Naive B cell (primary cell): Measurements from ENCODE around the gene AGBL1. TPM values are rescaled to one million over a fixed set of nuclear protein-coding genes. Genes with fewer than 3 reads are reported as not detected.
"Not testable (repeated sequence)": the region's sequence is repeated elsewhere in the genome, so short reads cannot be mapped to it uniquely, and the experiment has no call there.

ENCODE experiments used
- ATAC-seq, 2 donors: fragments of 150-1000 bp; cut with Tn5 transposase; 2 replicates each; pipeline ENCODE4 v1.10.0; 2021; ENCODE audit warnings: low read depth in 2 of 2, mild to moderate bottlenecking in 2 of 2, moderate library complexity in 2 of 2
- DNase-seq: peaks from one replicate; pipeline ENCODE4 v3.0.0; 2022
- H3K27ac Mint-ChIP-seq, 6 donors: one replicate each; pipeline ENCODE4 v1.8.0; 2020 to 2022; ENCODE audit warnings: mild to moderate bottlenecking in 6 of 6, mixed read lengths in 6 of 6, moderate library complexity in 5 of 6, inconsistent platforms in 2 of 6
- H3K27me3 Mint-ChIP-seq, 3 donors: one replicate each; pipeline ENCODE4 v1.8.0; 2021 to 2022; ENCODE audit warnings: mixed read lengths in 3 of 3, mild to moderate bottlenecking in 1 of 3
- H3K36me3 Mint-ChIP-seq, 2 donors: one replicate each; pipeline ENCODE4 v1.8.0; 2020 to 2022; ENCODE audit warnings: mixed read lengths in 2 of 2, inconsistent platforms in 1 of 2, mild to moderate bottlenecking in 1 of 2
- H3K4me1 Mint-ChIP-seq, 3 donors: one replicate each; pipeline ENCODE4 v1.8.0; 2020 to 2022; ENCODE audit warnings: mixed read lengths in 3 of 3, inconsistent platforms in 1 of 3, mild to moderate bottlenecking in 1 of 3, moderate library complexity in 1 of 3
- H3K4me3 Mint-ChIP-seq, 8 donors: one replicate each; pipeline ENCODE4 v1.8.0; 2020 to 2022; ENCODE audit warnings: mild to moderate bottlenecking in 8 of 8, mixed read lengths in 8 of 8, moderate library complexity in 8 of 8, inconsistent platforms in 2 of 8
- H3K9me3 Mint-ChIP-seq, 7 donors: one replicate each; pipeline ENCODE4 v1.8.0; 2020 to 2022; ENCODE audit warnings: mixed read lengths in 7 of 7, mild to moderate bottlenecking in 5 of 7, inconsistent platforms in 2 of 7, moderate library complexity in 1 of 7
- polyA plus RNA-seq, 6 donors: library from polyadenylated mRNA; unstranded; fragments of 300-500 nt; fragmentation: Illumina TruSeq; gene quantifications; one replicate each; pipeline ENCODE4 v1.2.3, GENCODE V29; 2021; ENCODE audit warnings: low read depth in 6 of 6

Gene AGBL1
- polyA plus RNA-seq, 6 donors from 2014 or later: not detected

GRCh38 chr15:86872782-86873181, 793.1 kb downstream of the AGBL1 start:
- Mint-ChIP-seq H3K9me3 (peaks cover 0 to 4% (median 2%) of the 10 kb centered on the region in 7 donors), H3K27ac (no peak overlapping the region), H3K36me3 (no peaks in the 10 kb centered on the region), H3K4me1 (no peaks in the 10 kb centered on the region), H3K27me3 (no peaks in the 10 kb centered on the region), H3K4me3 (no peak overlapping the region)
- DNase-seq: no peak
- ATAC-seq: no peak

- Mint-ChIP-seq H3K4me1 (no peaks in the 10 kb centered on the region), H3K36me3 (no peaks in the 10 kb centered on the region), H3K27ac (no peak overlapping the region), H3K4me3 (peak overlapping the region in 1 of 8 donors; percentile 22), H3K9me3 (peaks cover 0 to 4% (median 0%) of the 10 kb centered on the region in 7 donors), H3K27me3 (no peaks in the 10 kb centered on the region)
- DNase-seq (no peak), ATAC-seq (no peak)
Measured at GRCh38 chr15:86875067-86875466, 795.4 kb downstream of the AGBL1 start.

GRCh38 chr15:86876387-86876944, 796.8 kb downstream of the AGBL1 start:
- Mint-ChIP-seq H3K36me3 (no peaks in the 10 kb centered on the region), H3K4me1 (no peaks in the 10 kb centered on the region), H3K4me3 (no peak overlapping the region), H3K27ac (no peak overlapping the region), H3K9me3 (peaks cover 0 to 2% (median 0%) of the 10 kb centered on the region in 7 donors), H3K27me3 (no peaks in the 10 kb centered on the region)
- no peak for ATAC-seq
- no peak for DNase-seq

GRCh38 chr15:86877171-86877631, 797.5 kb downstream of the AGBL1 start:
- peak overlapping the region in 1 of 8 donors; percentile 30 for H3K4me3 Mint-ChIP-seq

GRCh38 chr15:86878844-86879243, 799.2 kb downstream of the AGBL1 start:
- not testable (repeated sequence) for DNase-seq, H3K27me3 Mint-ChIP-seq

More at GRCh38 chr15:86877171-86877631, 797.5 kb downstream of the AGBL1 start:
- no peak for DNase-seq
- no peak for ATAC-seq
- no peaks in the 10 kb centered on the region for H3K36me3 Mint-ChIP-seq
- no peak overlapping the region for H3K27ac Mint-ChIP-seq
- peaks cover 0 to 2% (median 0%) of the 10 kb centered on the region in 7 donors for H3K9me3 Mint-ChIP-seq
- H3K4me1 Mint-ChIP-seq: no peaks in the 10 kb centered on the region
- no peaks in the 10 kb centered on the region for H3K27me3 Mint-ChIP-seq

GRCh38 chr15:86879250-86880229, 799.9 kb downstream of the AGBL1 start:
- ATAC-seq: no peak
- Mint-ChIP-seq H3K27me3 (no peaks in the 10 kb centered on the region), H3K36me3 (no peaks in the 10 kb centered on the region), H3K4me3 (peak overlapping the region in 2 of 8 donors; percentile 36 to 64), H3K27ac (no peak overlapping the region), H3K4me1 (no peaks in the 10 kb centered on the region), H3K9me3 (peaks cover 0 to 2% (median 0%) of the 10 kb centered on the region in 7 donors)
- DNase-seq: no peak

More at GRCh38 chr15:86878844-86879243, 799.2 kb downstream of the AGBL1 start:
- H3K4me3 Mint-ChIP-seq: peak overlapping the region in 1 of 8 donors; percentile 36
- H3K9me3 Mint-ChIP-seq, H3K4me1 Mint-ChIP-seq, ATAC-seq, H3K27ac Mint-ChIP-seq, H3K36me3 Mint-ChIP-seq: not testable (repeated sequence)

GRCh38 chr15:86885616-86886015, 805.9 kb downstream of the AGBL1 start:
- DNase-seq (no peak), ATAC-seq (no peak)
- Mint-ChIP-seq H3K4me1 (no peaks in the 10 kb centered on the region), H3K4me3 (no peak overlapping the region), H3K9me3 (peaks cover 0 to 3% (median 0%) of the 10 kb centered on the region in 7 donors), H3K27me3 (no peaks in the 10 kb centered on the region), H3K27ac (no peak overlapping the region), H3K36me3 (no peaks in the 10 kb centered on the region)

GRCh38 chr15:86892774-86893449, 813.2 kb downstream of the AGBL1 start:
- Mint-ChIP-seq H3K27ac (no peak overlapping the region), H3K9me3 (peaks cover 0 to 8% (median 0%) of the 10 kb centered on the region in 7 donors), H3K36me3 (no peaks in the 10 kb centered on the region), H3K4me1 (no peaks in the 10 kb centered on the region), H3K4me3 (no peak overlapping the region), H3K27me3 (no peaks in the 10 kb centered on the region)
- DNase-seq (no peak), ATAC-seq (no peak)

- Mint-ChIP-seq H3K27me3 (no peaks in the 10 kb centered on the region), H3K27ac (no peak overlapping the region), H3K4me3 (no peak overlapping the region), H3K36me3 (no peaks in the 10 kb centered on the region), H3K4me1 (no peaks in the 10 kb centered on the region), H3K9me3 (peaks cover 0 to 21% (median 5%) of the 10 kb centered on the region in 7 donors)
- DNase-seq: no peak
- ATAC-seq: no peak
Measured at GRCh38 chr15:86894269-86894668, 814.6 kb downstream of the AGBL1 start.

GRCh38 chr15:86903642-86904421, 824.2 kb downstream of the AGBL1 start:
- ATAC-seq (no peak), DNase-seq (no peak)
- peaks cover 0 to 9% (median 4%) of the 10 kb centered on the region in 7 donors for H3K9me3 Mint-ChIP-seq
- no peak overlapping the region for H3K27ac Mint-ChIP-seq
- no peak overlapping the region for H3K4me3 Mint-ChIP-seq
- H3K27me3 Mint-ChIP-seq: peaks cover 0 to 6% (median 4%) of the 10 kb centered on the region in 3 donors
- no peaks in the 10 kb centered on the region for H3K36me3 Mint-ChIP-seq
- H3K4me1 Mint-ChIP-seq: no peaks in the 10 kb centered on the region

GRCh38 chr15:86905625-86906256, 826.1 kb downstream of the AGBL1 start:
- DNase-seq: no peak
- peaks cover 0 to 8% (median 1%) of the 10 kb centered on the region in 7 donors for H3K9me3 Mint-ChIP-seq
- ATAC-seq: no peak
- H3K36me3 Mint-ChIP-seq: no peaks in the 10 kb centered on the region
- H3K4me3 Mint-ChIP-seq: no peak overlapping the region
- H3K27me3 Mint-ChIP-seq: peaks cover 0 to 6% (median 4%) of the 10 kb centered on the region in 3 donors
- no peaks in the 10 kb centered on the region for H3K4me1 Mint-ChIP-seq
- H3K27ac Mint-ChIP-seq: peak overlapping the region in 1 of 6 donors; percentile 71

- Mint-ChIP-seq H3K4me1 (no peaks in the 10 kb centered on the region), H3K27ac (no peak overlapping the region), H3K36me3 (no peaks in the 10 kb centered on the region), H3K27me3 (peaks cover 0 to 6% (median 5%) of the 10 kb centered on the region in 3 donors), H3K4me3 (no peak overlapping the region), H3K9me3 (peaks cover 0 to 8% (median 1%) of the 10 kb centered on the region in 7 donors)
- DNase-seq: no peak
- no peak for ATAC-seq
Measured at GRCh38 chr15:86906376-86906775, 826.7 kb downstream of the AGBL1 start.
